AG04450 (cell line): ENCODE data around the gene MED27. TPM values are rescaled to one million over a fixed set of nuclear protein-coding genes. Genes with fewer than 3 reads are reported as not detected.

Source experiments
- CTCF ChIA-PET: fragments of 300-600, 350-600 bp; formaldehyde crosslinking; extraction: SDS; loops from one replicate; lab custom pipeline; 2022; ENCODE audit warnings: antibody characterized with exemption, inconsistent platforms; lab: Charles Lee
- POLR2A ChIA-PET: fragments of 350-600 bp; formaldehyde crosslinking; extraction: SDS; loops from one replicate; lab custom pipeline; 2021; ENCODE audit warnings: antibody characterized with exemption, inconsistent platforms; lab: Yijun Ruan, JAX
- DNase-seq: peaks from one replicate; pipeline ENCODE4 v3.0.0-alpha.2; 2011; ENCODE audit warnings: low read depth, low spot score
- H3K27ac ChIP-seq: one replicate; pipeline ENCODE4 v1.5.1; 2012; ENCODE audit warnings: low read depth, low read length, control low read depth
- H3K27me3 ChIP-seq: one replicate; pipeline ENCODE4 v1.6.0; 2012; ENCODE audit warnings: low read length; ENCODE audit not compliant: control insufficient read depth, insufficient read depth
- H3K4me3 ChIP-seq: 2 replicates; pipeline ENCODE4 v1.5.1; 2011; ENCODE audit warnings: mild to moderate bottlenecking, low read depth, low read length, control low read depth
- H3K9me3 ChIP-seq: 2 replicates; pipeline ENCODE4 v1.5.1; 2012; ENCODE audit warnings: low read length; ENCODE audit not compliant: control insufficient read depth, insufficient read depth
- polyA plus RNA-seq: library from polyadenylated mRNA; depleted of rRNA; stranded (reverse); fragments of >200 nt; gene quantifications from 2 replicates; pipeline ENCODE4 v1.2.3, GENCODE V29; 2011
- TF ChIP-seq, protein P1 (sequence below): IDR thresholded peaks from 2 replicates; pipeline ENCODE4 v1.5.1; 2011; ENCODE audit warnings: low read depth, low read length, control low read depth, inconsistent platforms

MED27 gene
- polyA plus RNA-seq, 1 experiment, result 36.6 TPM

GRCh38 chr9:132004323-132004722 is 75.3 kb downstream of the MED27 start:
- H3K27ac ChIP-seq, result no peak overlapping the region
- no peaks in the 10 kb centered on the region for H3K27me3 ChIP-seq
- no peak overlapping the region for H3K4me3 ChIP-seq
- H3K9me3 ChIP-seq, result peaks cover 7% of the 10 kb centered on the region
- DNase-seq, result no peak
- TF ChIP-seq, protein P1, sequence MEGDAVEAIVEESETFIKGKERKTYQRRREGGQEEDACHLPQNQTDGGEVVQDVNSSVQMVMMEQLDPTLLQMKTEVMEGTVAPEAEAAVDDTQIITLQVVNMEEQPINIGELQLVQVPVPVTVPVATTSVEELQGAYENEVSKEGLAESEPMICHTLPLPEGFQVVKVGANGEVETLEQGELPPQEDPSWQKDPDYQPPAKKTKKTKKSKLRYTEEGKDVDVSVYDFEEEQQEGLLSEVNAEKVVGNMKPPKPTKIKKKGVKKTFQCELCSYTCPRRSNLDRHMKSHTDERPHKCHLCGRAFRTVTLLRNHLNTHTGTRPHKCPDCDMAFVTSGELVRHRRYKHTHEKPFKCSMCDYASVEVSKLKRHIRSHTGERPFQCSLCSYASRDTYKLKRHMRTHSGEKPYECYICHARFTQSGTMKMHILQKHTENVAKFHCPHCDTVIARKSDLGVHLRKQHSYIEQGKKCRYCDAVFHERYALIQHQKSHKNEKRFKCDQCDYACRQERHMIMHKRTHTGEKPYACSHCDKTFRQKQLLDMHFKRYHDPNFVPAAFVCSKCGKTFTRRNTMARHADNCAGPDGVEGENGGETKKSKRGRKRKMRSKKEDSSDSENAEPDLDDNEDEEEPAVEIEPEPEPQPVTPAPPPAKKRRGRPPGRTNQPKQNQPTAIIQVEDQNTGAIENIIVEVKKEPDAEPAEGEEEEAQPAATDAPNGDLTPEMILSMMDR, result no peak
- CTCF ChIA-PET, result no interaction called here
- POLR2A ChIA-PET, result no interaction called here

DNA sequence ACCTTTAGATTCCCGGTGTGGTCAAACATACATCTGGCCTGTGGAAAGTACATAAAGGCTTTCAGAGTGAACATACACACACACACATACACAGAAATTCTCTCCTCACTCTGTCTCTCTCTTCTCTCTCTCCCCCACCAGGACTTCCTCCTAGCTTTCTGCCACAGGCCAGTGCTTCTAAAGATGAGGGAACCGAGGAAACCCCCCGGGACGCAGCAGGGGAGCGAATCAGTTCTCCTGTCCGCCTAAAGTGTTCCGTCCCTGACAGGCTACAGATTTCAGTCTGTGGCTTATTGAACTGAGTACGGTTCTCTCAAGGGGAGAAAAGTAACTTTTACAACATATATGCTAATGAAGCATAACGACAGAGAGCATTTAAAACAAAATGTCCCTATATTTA is 75.8 kb downstream of the MED27 start:
- POLR2A ChIA-PET, result no interaction called here
- no peak for DNase-seq
- no peak overlapping the region for H3K4me3 ChIP-seq
- H3K9me3 ChIP-seq, result peaks cover 7% of the 10 kb centered on the region
- TF ChIP-seq, protein P1, result no peak
- no peak overlapping the region for H3K27ac ChIP-seq
- H3K27me3 ChIP-seq, result no peaks in the 10 kb centered on the region
- CTCF ChIA-PET, result no interaction called here

DNA sequence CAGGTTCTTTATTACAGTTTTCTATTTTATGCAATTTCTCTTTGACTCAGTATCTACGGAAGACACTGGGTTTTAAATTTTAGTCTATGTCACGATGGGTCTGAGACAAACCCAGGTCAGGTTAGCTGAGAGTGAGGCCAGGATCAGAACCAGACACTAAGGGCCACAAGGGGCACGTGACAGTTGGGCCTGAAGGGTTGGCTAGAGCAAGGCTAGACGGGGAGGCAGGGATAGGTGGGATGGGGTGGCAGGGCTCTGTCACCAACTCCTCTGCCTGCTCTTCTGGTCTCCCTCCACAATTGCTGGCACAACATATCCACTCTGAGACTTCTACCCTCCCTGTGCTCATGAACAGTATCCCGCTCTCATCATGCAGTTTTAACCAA is 76.4 kb downstream of the MED27 start:
- TF ChIP-seq, protein P1, result no peak
- no peak for DNase-seq
- ChIA-PET POLR2A (no interaction called here), CTCF (interaction anchor here (0.7 kb wide), 1 partner anchor 235 kb away, joined by 3 read pairs; no protein-coding TSS in a partner anchor)
- peaks cover 7% of the 10 kb centered on the region for H3K9me3 ChIP-seq
- no peaks in the 10 kb centered on the region for H3K27me3 ChIP-seq
- no peak overlapping the region for H3K4me3 ChIP-seq
- no peak overlapping the region for H3K27ac ChIP-seq

GRCh38 chr9:132002643-132003318 is 76.9 kb downstream of the MED27 start:
- CTCF ChIA-PET, result interaction anchor here (0.6 to 0.7 kb wide), 2 partner anchors 234 to 235 kb away, joined by 3 to 5 read pairs; no protein-coding TSS in a partner anchor
- no peak for DNase-seq
- POLR2A ChIA-PET, result no interaction called here
- Histone ChIP-seq H3K4me3 (no peak overlapping the region), H3K9me3 (peaks cover 7% of the 10 kb centered on the region), H3K27ac (no peak overlapping the region), H3K27me3 (no peaks in the 10 kb centered on the region)
- TF ChIP-seq, protein P1, result no peak

DNA sequence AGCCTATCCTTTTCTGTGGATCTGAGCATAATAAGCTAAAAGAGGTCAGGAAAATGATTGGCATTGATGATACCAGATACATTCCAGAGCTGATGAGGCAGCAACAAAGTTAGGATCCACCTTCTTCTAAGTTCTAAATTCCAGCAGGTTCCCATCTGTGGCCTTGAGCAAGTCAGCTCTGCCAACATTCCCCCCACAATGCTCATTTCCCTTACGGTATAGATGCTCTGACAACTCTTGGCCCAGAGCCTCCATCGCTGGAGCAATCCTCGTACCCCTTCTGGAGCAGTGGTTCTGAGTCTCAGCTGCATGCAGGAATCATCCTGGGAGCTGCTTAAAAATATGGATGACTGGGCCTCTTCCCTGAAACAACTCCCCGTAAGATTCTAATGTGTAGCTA is 78.1 kb downstream of the MED27 start:
- DNase-seq, result no peak
- TF ChIP-seq, protein P1, result no peak
- CTCF ChIA-PET, result interaction anchor here (0.6 kb wide), 1 partner anchor 155 kb away, joined by 4 read pairs; no protein-coding TSS in a partner anchor

More for the DNA sequence above, 78.1 kb downstream of the MED27 start:
- H3K27ac ChIP-seq, result no peak overlapping the region
- H3K27me3 ChIP-seq, result no peaks in the 10 kb centered on the region
- H3K4me3 ChIP-seq, result no peak overlapping the region
- POLR2A ChIA-PET, result no interaction called here
- H3K9me3 ChIP-seq, result peaks cover 7% of the 10 kb centered on the region
